Natural killer cell (primary cell): ENCODE results near the gene SERPINA3. TPM values are rescaled to one million over a fixed set of nuclear protein-coding genes. Genes with fewer than 3 reads are reported as not detected.

Experiments used
- ATAC-seq, 3 donors: fragments of 150-1000 bp in 2 of 3; fragments of 200-7000 bp in 1 of 3; cut with Tn5 transposase; 1 replicate in 1 of 3; 2 replicates in 2 of 3; pipeline ENCODE4 v1.10.0; 2021; ENCODE audit warnings: mild to moderate bottlenecking in 2 of 3, moderate library complexity in 2 of 3
- DNase-seq, 2 donors: peaks; one replicate each; pipeline versions ENCODE4 v3.0.0 to v3.0.0-alpha.2; 2013 to 2021; ENCODE audit warnings: mixed read lengths in 1 of 2
- H3K27ac ChIP-seq: one replicate; pipeline ENCODE4 v1.5.1; 2013; ENCODE audit warnings: mild to moderate bottlenecking, low read length
- H3K27me3 ChIP-seq: one replicate; pipeline ENCODE4 v1.6.1; 2013; ENCODE audit warnings: low read length; ENCODE audit not compliant: control insufficient read depth, insufficient read depth
- H3K36me3 ChIP-seq: one replicate; pipeline ENCODE4 v1.6.1; 2013; ENCODE audit warnings: low read length; ENCODE audit not compliant: control insufficient read depth, insufficient read depth
- H3K4me1 ChIP-seq: one replicate; pipeline ENCODE4 v1.6.1; 2013; ENCODE audit warnings: low read length; ENCODE audit not compliant: control insufficient read depth, insufficient read depth
- H3K4me3 ChIP-seq: one replicate; pipeline ENCODE4 v1.5.1; 2013; ENCODE audit warnings: low read length
- H3K9me3 ChIP-seq: one replicate; pipeline ENCODE4 v1.6.1; 2013; ENCODE audit warnings: low read length; ENCODE audit not compliant: control insufficient read depth, insufficient read depth
- H3K27ac Mint-ChIP-seq, 2 donors: one replicate each; pipeline ENCODE4 v1.8.0; 2022; ENCODE audit warnings: mild to moderate bottlenecking in 2 of 2, mixed read lengths in 2 of 2, moderate library complexity in 1 of 2
- H3K27me3 Mint-ChIP-seq, 2 donors: one replicate each; pipeline ENCODE4 v1.8.0; 2022; ENCODE audit warnings: low read depth in 2 of 2, mixed read lengths in 2 of 2
- H3K36me3 Mint-ChIP-seq: one replicate; pipeline ENCODE4 v1.8.0; 2022; ENCODE audit warnings: mixed read lengths
- H3K4me1 Mint-ChIP-seq, 2 donors: one replicate each; pipeline ENCODE4 v1.8.0; 2022; ENCODE audit warnings: mixed read lengths in 2 of 2
- H3K4me3 Mint-ChIP-seq: one replicate; pipeline ENCODE4 v1.8.0; 2022; ENCODE audit warnings: mild to moderate bottlenecking, moderate library complexity, mixed read lengths
- H3K9me3 Mint-ChIP-seq, 2 donors: one replicate each; pipeline ENCODE4 v1.8.0; 2022; ENCODE audit warnings: mixed read lengths in 2 of 2
- CTCF ChIP-seq: fragments of 200-600 bp; IDR thresholded peaks from one replicate; pipeline ENCODE4 v1.8.0; 2022; ENCODE audit warnings: antibody characterized with exemption
- WGBS: methylation state at CpG from one replicate; pipeline ENCODE4 v1.1.7; 2013; ENCODE audit warnings: missing lambda C conversion rate; ENCODE audit not compliant: insufficient coverage; 5-methylcytosine and 5-hydroxymethylcytosine counted together
- intact Hi-C: fragments of 100-400 bp; cut with micrococcal nuclease; formaldehyde crosslinking; loops from one replicate; pipeline ENCODE4 v1.14.2; 2022
- total RNA-seq, 4 donors: library from RNA; stranded (reverse); fragments of 120-200 nt in 1 of 4; gene quantifications; one replicate each; pipeline versions ENCODE4 v1.2.3 to v1.2.4, GENCODE V29; 2013 to 2022

Gene SERPINA3
- total RNA-seq, 3 donors from 2014 or later (not counting 1 experiment from before 2014, with no cell fraction given): not detected

- WGBS: 89% methylated on average over 1 of the region's 1 CpG
- Mint-ChIP-seq H3K9me3 (no peaks in the 10 kb centered on the region), H3K36me3 (no peaks in the 10 kb centered on the region), H3K27me3 (peaks cover 9 to 31% of the 10 kb centered on the region in 2 donors), H3K27ac (no peak overlapping the region), H3K4me3 (no peak overlapping the region), H3K4me1 (no peaks in the 10 kb centered on the region)
- Histone ChIP-seq H3K4me3 (no peak overlapping the region), H3K27me3 (no peaks in the 10 kb centered on the region), H3K27ac (no peak overlapping the region), H3K4me1 (no peaks in the 10 kb centered on the region), H3K36me3 (no peaks in the 10 kb centered on the region), H3K9me3 (no peaks in the 10 kb centered on the region)
- DNase-seq (no peak), ATAC-seq (no peak)
- TF ChIP-seq CTCF: no peak
- intact Hi-C loops: no loop called here
Measured at GRCh38 chr14:94631050-94631449, 18.9 kb downstream of the SERPINA3 start.

GRCh38 chr14:94631536-94632304 lies 19.5 kb downstream of the SERPINA3 start:
- Mint-ChIP-seq H3K4me3 (no peak overlapping the region), H3K9me3 (no peaks in the 10 kb centered on the region), H3K27ac (no peak overlapping the region), H3K4me1 (no peaks in the 10 kb centered on the region), H3K36me3 (no peaks in the 10 kb centered on the region), H3K27me3 (peaks cover 9 to 31% of the 10 kb centered on the region in 2 donors)
- intact Hi-C loops: no loop called here
- Histone ChIP-seq H3K27me3 (no peaks in the 10 kb centered on the region), H3K36me3 (no peaks in the 10 kb centered on the region), H3K4me3 (no peak overlapping the region), H3K27ac (no peak overlapping the region), H3K9me3 (no peaks in the 10 kb centered on the region), H3K4me1 (no peaks in the 10 kb centered on the region)
- TF ChIP-seq CTCF: no peak
- DNase-seq: no peak
- WGBS: 91% methylated on average over 7 of the region's 7 CpGs
- no peak for ATAC-seq

- H3K4me1 ChIP-seq: no peaks in the 10 kb centered on the region
- H3K27me3 ChIP-seq: no peaks in the 10 kb centered on the region
- Mint-ChIP-seq H3K9me3 (no peaks in the 10 kb centered on the region), H3K4me3 (no peak overlapping the region), H3K27me3 (peaks cover 9 to 31% of the 10 kb centered on the region in 2 donors), H3K4me1 (no peaks in the 10 kb centered on the region), H3K36me3 (no peaks in the 10 kb centered on the region), H3K27ac (no peak overlapping the region)
- no peak overlapping the region for H3K27ac ChIP-seq
- no peaks in the 10 kb centered on the region for H3K36me3 ChIP-seq
- no peak for DNase-seq
- no peak for ATAC-seq
- intact Hi-C loops: no loop called here
- no peak for TF ChIP-seq CTCF
- no peaks in the 10 kb centered on the region for H3K9me3 ChIP-seq
- no peak overlapping the region for H3K4me3 ChIP-seq
- WGBS: 72% methylated on average over 4 of the region's 4 CpGs
Measured at GRCh38 chr14:94632305-94632590, 20.1 kb downstream of the SERPINA3 start.

GRCh38 chr14:94633121-94633520 lies 20.9 kb downstream of the SERPINA3 start:
- H3K4me1 Mint-ChIP-seq: no peaks in the 10 kb centered on the region
- Histone ChIP-seq H3K27me3 (no peaks in the 10 kb centered on the region), H3K4me3 (no peak overlapping the region), H3K4me1 (no peaks in the 10 kb centered on the region), H3K9me3 (no peaks in the 10 kb centered on the region), H3K27ac (no peak overlapping the region), H3K36me3 (no peaks in the 10 kb centered on the region)
- H3K9me3 Mint-ChIP-seq: no peaks in the 10 kb centered on the region
- no peaks in the 10 kb centered on the region for H3K36me3 Mint-ChIP-seq
- DNase-seq (no peak), ATAC-seq (no peak)
- no peak overlapping the region for H3K4me3 Mint-ChIP-seq
- H3K27me3 Mint-ChIP-seq: peaks cover 9 to 31% of the 10 kb centered on the region in 2 donors
- no peak for TF ChIP-seq CTCF
- no peak overlapping the region for H3K27ac Mint-ChIP-seq
- 88% methylated on average over 6 of the region's 6 CpGs for WGBS
- intact Hi-C loops: no loop called here
